ENCODE measurements around the gene BACH2. TPM values are rescaled to one million over a fixed set of nuclear protein-coding genes. Genes with fewer than 3 reads are reported as not detected.
A peak's percentile ranks its signal among the peaks of the same experiment; 100 is the strongest.

Gene BACH2
- total and polyA plus RNA-seq, 9 of the 15 experiments (the other 6 are each of a cell fraction or from before 2014, with no cell fraction given) = 0.06 to 3.1 (median 0.59) TPM

DNA sequence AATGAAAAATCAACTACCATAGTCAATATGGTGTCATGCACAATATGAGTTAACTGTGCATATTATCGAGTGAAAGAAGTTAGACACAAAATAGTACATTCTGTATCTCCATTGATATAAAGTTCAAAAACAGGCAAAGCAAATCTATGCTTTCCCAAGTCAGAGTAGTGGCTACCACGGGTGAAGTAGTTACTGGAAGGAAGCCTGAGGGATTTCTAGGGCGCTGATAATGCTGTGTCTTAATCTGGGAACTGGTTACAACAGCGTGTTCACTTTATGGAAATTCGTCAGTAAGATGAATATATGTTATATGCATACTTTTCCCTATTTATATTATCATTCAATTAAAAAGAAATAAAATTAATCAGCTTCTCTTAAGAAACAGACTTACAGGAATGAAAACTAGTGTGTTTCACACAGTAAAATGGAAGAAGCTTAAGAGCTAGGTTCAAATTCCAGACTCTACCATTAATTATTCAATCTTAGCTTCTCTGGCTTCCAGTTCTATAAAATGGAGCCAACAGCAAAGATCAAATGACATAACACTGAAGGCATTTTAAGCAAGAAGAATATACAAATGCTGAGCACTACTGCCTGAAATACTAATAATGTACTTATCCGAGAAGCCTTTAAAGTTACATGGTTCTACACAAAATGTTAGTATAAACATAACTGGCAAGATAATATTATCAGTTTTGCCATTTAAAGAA is 19.2 kb downstream of the BACH2 start (continued):
- no peak for TF ChIP-seq JUNB (CRISPR knock-in tag; conservative IDR thresholded peaks at IDR 0.05)
- TF ChIP-seq HINFP (tag; conservative IDR thresholded peaks at IDR 0.05; ENCODE audit: low read depth) = no peak
- TF ChIP-seq HSF4 (CRISPR knock-in tag; IDR thresholded peaks at IDR 0.05; ENCODE audit: borderline replicate concordance) = no peak
- no peak for TF ChIP-seq ASH1L (IDR thresholded peaks at IDR 0.05; ENCODE audit: borderline replicate concordance, low read depth, partially characterized antibody)
- no peak for TF ChIP-seq DEAF1 (CRISPR knock-in tag; IDR thresholded peaks at IDR 0.05)

GRCh38 chr6:90274451-90275030 is 22.1 kb downstream of the BACH2 start:
- WGBS (ENCODE audit: insufficient coverage, low coverage, missing lambda C conversion rate) = 5% methylated on average over 9 of the region's 9 CpGs
- Histone ChIP-seq H3K9me3 (replicated peaks; ENCODE audit: control insufficient read depth, insufficient read depth, low read depth, low read length) (no peaks in the 10 kb centered on the region), H3K27ac (ENCODE audit: extremely low read depth, low read depth, low read length) (no peak overlapping the region), H3K4me2 (ENCODE audit: insufficient read depth, low read length) (no peak overlapping the region), H3K9me1 (ENCODE audit: control insufficient read depth, insufficient read depth, low read length) (no peaks in the 10 kb centered on the region), H4K20me1 (replicated peaks; ENCODE audit: control insufficient read depth, insufficient read depth, low read length) (0 out of 2 replicates have a peak, but pooled peaks cover 2% of the 10 kb centered on the region), H3K27me3 (ENCODE audit: control insufficient read depth in 2 of 2, insufficient read depth in 2 of 2, low read length in 2 of 2) (peaks cover 4 to 5% of the 10 kb centered on the region in 2 experiments; a peak in 3 of 5 replicates), H3K4me3 (no peak overlapping the region), H2AFZ (ENCODE audit: low read depth, low read length) (no peak overlapping the region), H3K79me2 (ENCODE audit: control insufficient read depth, insufficient read depth, low read length) (no peaks in the 10 kb centered on the region), H3K36me3 (ENCODE audit: control insufficient read depth, insufficient read depth, low read length) (no peaks in the 10 kb centered on the region), H3K9ac (ENCODE audit: insufficient read depth in 1 of 2, low read depth in 2 of 2, low read length in 2 of 2) (no peak overlapping the region), H3K4me1 (replicated peaks in 1 of 2; ENCODE audit: control insufficient read depth in 2 of 2, insufficient read depth in 2 of 2, low read length in 2 of 2) (no peaks in the 10 kb centered on the region)
- in situ Hi-C loops (cut with MboI) (no loop called here), intact Hi-C loops (cut with micrococcal nuclease) (no loop called here)
- BruUV-seq (replicated peaks) = no TSS peak
- CTCF ChIA-PET (ENCODE audit: low intra/inter-chr PET ratio) = no interaction called here
- no peak for FAIRE-seq
- TF ChIP-seq SIN3A (IDR thresholded peaks at IDR 0.05; ENCODE audit: borderline replicate concordance in 2 of 2, control insufficient read depth in 1 of 2, low read depth in 2 of 2, low read length in 2 of 2) (no peak), RAD21 (CRISPR knock-in tag; conservative IDR thresholded peaks at IDR 0.05 in 1 of 2, IDR thresholded peaks at IDR 0.05 in 1 of 2) (peak in 1 of 2 experiments; percentile 40; a peak in 2 of 4 replicates)
- TF ChIP-seq, protein P1, sequence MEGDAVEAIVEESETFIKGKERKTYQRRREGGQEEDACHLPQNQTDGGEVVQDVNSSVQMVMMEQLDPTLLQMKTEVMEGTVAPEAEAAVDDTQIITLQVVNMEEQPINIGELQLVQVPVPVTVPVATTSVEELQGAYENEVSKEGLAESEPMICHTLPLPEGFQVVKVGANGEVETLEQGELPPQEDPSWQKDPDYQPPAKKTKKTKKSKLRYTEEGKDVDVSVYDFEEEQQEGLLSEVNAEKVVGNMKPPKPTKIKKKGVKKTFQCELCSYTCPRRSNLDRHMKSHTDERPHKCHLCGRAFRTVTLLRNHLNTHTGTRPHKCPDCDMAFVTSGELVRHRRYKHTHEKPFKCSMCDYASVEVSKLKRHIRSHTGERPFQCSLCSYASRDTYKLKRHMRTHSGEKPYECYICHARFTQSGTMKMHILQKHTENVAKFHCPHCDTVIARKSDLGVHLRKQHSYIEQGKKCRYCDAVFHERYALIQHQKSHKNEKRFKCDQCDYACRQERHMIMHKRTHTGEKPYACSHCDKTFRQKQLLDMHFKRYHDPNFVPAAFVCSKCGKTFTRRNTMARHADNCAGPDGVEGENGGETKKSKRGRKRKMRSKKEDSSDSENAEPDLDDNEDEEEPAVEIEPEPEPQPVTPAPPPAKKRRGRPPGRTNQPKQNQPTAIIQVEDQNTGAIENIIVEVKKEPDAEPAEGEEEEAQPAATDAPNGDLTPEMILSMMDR (IDR thresholded peaks at IDR 0.05 in 2 of 3, conservative IDR thresholded peaks at IDR 0.05 in 1 of 3; ENCODE audit: insufficient read depth in 2 of 3, low read depth in 1 of 3, low read length in 3 of 3) = peak; percentile 23 to 26 (median 24); a peak in 2 of 6 replicates
- ATAC-seq = 0 out of 3 replicates have a peak, but pooled peaks have one; percentile 46
- POLR2A ChIA-PET = interaction anchor here (0.7 kb wide), 1 partner anchor 10 kb away, joined by 5 read pairs; no protein-coding TSS in a partner anchor
- no peak for DNase-seq (ENCODE audit: extremely low read depth in 1 of 4, low spot score in 3 of 4)

Data from K562 (cell line).